Activated CD4-positive, alpha-beta memory T cell treated with anti-CD3 and anti-CD28 coated beads for 36 hours (primary cell): ENCODE results near the gene SLC34A1. TPM values are rescaled to one million over a fixed set of nuclear protein-coding genes. Genes with fewer than 3 reads are reported as not detected.
"Not testable (repeated sequence)": the region's sequence is repeated elsewhere in the genome, so short reads cannot be mapped to it uniquely, and the experiment has no call there.

Experiments used
- CTCF ChIA-PET: fragments of 350-600 bp; sonication (Branson Sonifier 250); formaldehyde crosslinking; loops from one replicate; lab custom pipeline; 2021; ENCODE audit warnings: antibody characterized with exemption, inconsistent platforms; lab: Charles Lee
- POLR2A ChIA-PET: fragments of 350-600 bp; sonication (Branson Sonifier 250); formaldehyde crosslinking; loops from one replicate; lab custom pipeline; 2021; ENCODE audit warnings: antibody characterized with exemption; lab: Charles Lee
- DNase-seq: peaks from one replicate; pipeline ENCODE4 v3.0.0-alpha.2; 2020
- H3K27ac Mint-ChIP-seq: one replicate; pipeline ENCODE4 v1.8.0; 2021; ENCODE audit warnings: mixed read lengths
- H3K27me3 Mint-ChIP-seq: one replicate; pipeline ENCODE4 v1.8.0; 2021; ENCODE audit warnings: mixed read lengths
- H3K36me3 Mint-ChIP-seq: one replicate; pipeline ENCODE4 v1.8.0; 2021; ENCODE audit warnings: mixed read lengths
- H3K4me1 Mint-ChIP-seq: one replicate; pipeline ENCODE4 v1.8.0; 2021; ENCODE audit warnings: low read depth, mixed read lengths
- H3K4me3 Mint-ChIP-seq: one replicate; pipeline ENCODE4 v1.8.0; 2021; ENCODE audit warnings: mild to moderate bottlenecking, mixed read lengths
- H3K9me3 Mint-ChIP-seq: one replicate; pipeline ENCODE4 v1.8.0; 2021; ENCODE audit warnings: mixed read lengths
- intact Hi-C: fragments of 100-400 bp; cut with micrococcal nuclease; formaldehyde crosslinking; loops from one replicate; pipeline ENCODE4 v1.15.1; 2023
- total RNA-seq, 2 experiments: library from RNA; stranded (reverse); gene quantifications; one replicate each; pipeline ENCODE4 v1.2.3, GENCODE V29; 2021

The SLC34A1 gene
- total RNA-seq, 2 experiments from 2014 or later: 0.15 TPM; not detected in 1

GRCh38 chr5:177369645-177370440 is 14.4 kb upstream of the SLC34A1 start:
- H3K27ac Mint-ChIP-seq: peak overlapping the region; percentile 70

GRCh38 chr5:177370488-177371119 is 13.6 kb upstream of the SLC34A1 start:
- peak overlapping the region; percentile 38 for H3K27ac Mint-ChIP-seq
- peak; percentile 79 for DNase-seq
- ChIA-PET POLR2A (interaction anchor here (0.9 to 2.1 kb wide), 5 partner anchors 8 to 85 kb away, joined by 3 to 7 read pairs (median 4); partner anchors contain the start of gene LMAN2), CTCF (interaction anchor here (0.6 to 5.7 kb wide), 23 partner anchors 9 to 229 kb away, joined by 3 to 115 read pairs (median 8); partner anchors contain the start of genes B4GALT7, LMAN2, PDLIM7 and RGS14)
- H3K27me3 Mint-ChIP-seq: no peaks in the 10 kb centered on the region
- intact Hi-C loops: no loop called here
- H3K4me1 Mint-ChIP-seq: peaks cover 65% of the 10 kb centered on the region
- peaks cover 35% of the 10 kb centered on the region for H3K36me3 Mint-ChIP-seq
- peak overlapping the region; percentile 74 for H3K4me3 Mint-ChIP-seq
- no peaks in the 10 kb centered on the region for H3K9me3 Mint-ChIP-seq

More at GRCh38 chr5:177369645-177370440, 14.4 kb upstream of the SLC34A1 start:
- peaks cover 70% of the 10 kb centered on the region for H3K4me1 Mint-ChIP-seq
- peaks cover 35% of the 10 kb centered on the region for H3K36me3 Mint-ChIP-seq
- no peak for DNase-seq
- POLR2A ChIA-PET: interaction anchor here (0.6 to 2.1 kb wide), 6 partner anchors 9 to 86 kb away, joined by 4 to 7 read pairs (median 4); partner anchors contain the start of genes LMAN2 and SLC34A1
- no peaks in the 10 kb centered on the region for H3K27me3 Mint-ChIP-seq
- intact Hi-C loops: no loop called here
- CTCF ChIA-PET: interaction anchor here (0.6 to 5.7 kb wide), 28 partner anchors 10 to 623 kb away, joined by 3 to 115 read pairs (median 7); partner anchors contain the start of genes B4GALT7, LMAN2, RGS14 and SLC34A1
- no peak overlapping the region for H3K4me3 Mint-ChIP-seq
- H3K9me3 Mint-ChIP-seq: no peaks in the 10 kb centered on the region

GRCh38 chr5:177371120-177372033 is 12.9 kb upstream of the SLC34A1 start:
- CTCF ChIA-PET: interaction anchor here (0.6 to 5.7 kb wide), 21 partner anchors 8 to 228 kb away, joined by 3 to 115 read pairs (median 8); partner anchors contain the start of genes B4GALT7, LMAN2, PDLIM7 and RGS14
- no peak for DNase-seq
- peaks cover 32% of the 10 kb centered on the region for H3K36me3 Mint-ChIP-seq
- peaks cover 60% of the 10 kb centered on the region for H3K4me1 Mint-ChIP-seq
- POLR2A ChIA-PET: interaction anchor here (0.9 to 2.2 kb wide), 7 partner anchors 7 to 84 kb away, joined by 3 to 9 read pairs (median 4); partner anchors contain the start of gene LMAN2
- H3K27me3 Mint-ChIP-seq: no peaks in the 10 kb centered on the region
- H3K27ac Mint-ChIP-seq: peak overlapping the region; percentile 79
- H3K9me3 Mint-ChIP-seq: no peaks in the 10 kb centered on the region
- intact Hi-C loops: loop anchor here (1.0 kb wide), 1 partner anchor 18 kb away; no protein-coding TSS in a partner anchor
- peak overlapping the region; percentile 70 for H3K4me3 Mint-ChIP-seq

- CTCF ChIA-PET: interaction anchor here (1.2 to 5.7 kb wide), 12 partner anchors 10 to 85 kb away, joined by 3 to 115 read pairs (median 22); partner anchors contain the start of genes LMAN2, RGS14 and SLC34A1
- Mint-ChIP-seq H3K4me1 (peaks cover 58% of the 10 kb centered on the region), H3K36me3 (peaks cover 30% of the 10 kb centered on the region), H3K9me3 (no peaks in the 10 kb centered on the region), H3K27ac (peak overlapping the region; percentile 79), H3K4me3 (peak overlapping the region; percentile 70), H3K27me3 (no peaks in the 10 kb centered on the region)
- POLR2A ChIA-PET: interaction anchor here (0.7 to 2.2 kb wide), 6 partner anchors 8 to 31 kb away, joined by 3 to 9 read pairs (median 5); partner anchors contain the start of gene LMAN2
- intact Hi-C loops: loop anchor here (1.0 kb wide), 1 partner anchor 17 kb away; no protein-coding TSS in a partner anchor
- peak; percentile 61 for DNase-seq
Measured at GRCh38 chr5:177372034-177372896, 12.0 kb upstream of the SLC34A1 start.

GRCh38 chr5:177372910-177373309 is 11.3 kb upstream of the SLC34A1 start:
- ChIA-PET CTCF (interaction anchor here (1.2 to 5.7 kb wide), 9 partner anchors 13 to 85 kb away, joined by 3 to 115 read pairs (median 28); partner anchors contain the start of genes LMAN2 and RGS14), POLR2A (interaction anchor here (0.7 to 2.2 kb wide), 4 partner anchors 9 to 17 kb away, joined by 3 to 9 read pairs (median 5); no protein-coding TSS in a partner anchor)
- peak; percentile 59 for DNase-seq
- peaks cover 58% of the 10 kb centered on the region for H3K4me1 Mint-ChIP-seq
- H3K27me3 Mint-ChIP-seq: no peaks in the 10 kb centered on the region
- H3K36me3 Mint-ChIP-seq: peaks cover 30% of the 10 kb centered on the region
- intact Hi-C loops: loop anchor here (1.0 kb wide), 1 partner anchor 16 kb away; no protein-coding TSS in a partner anchor
- peak overlapping the region; percentile 24 for H3K4me3 Mint-ChIP-seq
- peak overlapping the region; percentile 79 for H3K27ac Mint-ChIP-seq
- no peaks in the 10 kb centered on the region for H3K9me3 Mint-ChIP-seq

GRCh38 chr5:177373806-177374205 is 10.4 kb upstream of the SLC34A1 start:
- POLR2A ChIA-PET: interaction anchor here (0.6 kb wide), 1 partner anchor 16 kb away, joined by 3 read pairs; no protein-coding TSS in a partner anchor
- CTCF ChIA-PET: interaction anchor here (1.2 to 5.7 kb wide), 7 partner anchors 14 to 81 kb away, joined by 3 to 115 read pairs (median 28); partner anchors contain the start of genes LMAN2 and RGS14
- peaks cover 52% of the 10 kb centered on the region for H3K4me1 Mint-ChIP-seq
- no peaks in the 10 kb centered on the region for H3K9me3 Mint-ChIP-seq
- H3K27ac Mint-ChIP-seq: peak overlapping the region; percentile 35
- no peaks in the 10 kb centered on the region for H3K27me3 Mint-ChIP-seq
- intact Hi-C loops: no loop called here
- DNase-seq: no peak
- no peak overlapping the region for H3K4me3 Mint-ChIP-seq
- peaks cover 22% of the 10 kb centered on the region for H3K36me3 Mint-ChIP-seq

GRCh38 chr5:177374211-177374610 is 10.0 kb upstream of the SLC34A1 start:
- H3K27ac Mint-ChIP-seq: peak overlapping the region; percentile 35
- H3K27me3 Mint-ChIP-seq: no peaks in the 10 kb centered on the region
- no peak for DNase-seq
- H3K4me3 Mint-ChIP-seq: no peak overlapping the region
- ChIA-PET POLR2A (interaction anchor here (0.6 kb wide), 1 partner anchor 15 kb away, joined by 3 read pairs; no protein-coding TSS in a partner anchor), CTCF (interaction anchor here (5.7 kb wide), 1 partner anchor 14 kb away, joined by 55 read pairs; the partner anchor contains the start of gene RGS14)
- H3K36me3 Mint-ChIP-seq: peaks cover 17% of the 10 kb centered on the region
- intact Hi-C loops: no loop called here
- no peaks in the 10 kb centered on the region for H3K9me3 Mint-ChIP-seq
- H3K4me1 Mint-ChIP-seq: peaks cover 52% of the 10 kb centered on the region

GRCh38 chr5:177375516-177375915 is 8.7 kb upstream of the SLC34A1 start:
- POLR2A ChIA-PET, H3K27ac Mint-ChIP-seq, H3K27me3 Mint-ChIP-seq, intact Hi-C loops, H3K4me3 Mint-ChIP-seq, DNase-seq, H3K9me3 Mint-ChIP-seq: not testable (repeated sequence)
- H3K4me1 Mint-ChIP-seq: peaks cover 47% of the 10 kb centered on the region
- CTCF ChIA-PET: interaction anchor here (1.0 to 1.2 kb wide), 2 partner anchors 80 to 82 kb away, joined by 3 read pairs; no protein-coding TSS in a partner anchor
- H3K36me3 Mint-ChIP-seq: peaks cover 14% of the 10 kb centered on the region

GRCh38 chr5:177376107-177376506 is 8.1 kb upstream of the SLC34A1 start:
- no peak for DNase-seq
- peak overlapping the region; percentile 14 for H3K27ac Mint-ChIP-seq

More at GRCh38 chr5:177376107-177376506, 8.1 kb upstream of the SLC34A1 start:
- CTCF ChIA-PET: interaction anchor here (1.3 to 1.5 kb wide), 2 partner anchors 11 to 29 kb away, joined by 3 read pairs; no protein-coding TSS in a partner anchor
- Mint-ChIP-seq H3K4me3 (no peak overlapping the region), H3K4me1 (peaks cover 48% of the 10 kb centered on the region), H3K27me3 (no peaks in the 10 kb centered on the region), H3K36me3 (peaks cover 14% of the 10 kb centered on the region), H3K9me3 (no peaks in the 10 kb centered on the region)
- intact Hi-C loops: no loop called here
- POLR2A ChIA-PET: no interaction called here
